ENCODE measurements around the gene S100A14. TPM values are rescaled to one million over a fixed set of nuclear protein-coding genes. Genes with fewer than 3 reads are reported as not detected.
A peak's percentile ranks its signal among the peaks of the same experiment; 100 is the strongest.

S100A14 gene
- total and polyA plus RNA-seq, 9 of the 15 experiments (the other 6 are each of a cell fraction or from before 2014, with no cell fraction given): 0.10 to 0.64 (median 0.24) TPM; not detected in 3

DNA sequence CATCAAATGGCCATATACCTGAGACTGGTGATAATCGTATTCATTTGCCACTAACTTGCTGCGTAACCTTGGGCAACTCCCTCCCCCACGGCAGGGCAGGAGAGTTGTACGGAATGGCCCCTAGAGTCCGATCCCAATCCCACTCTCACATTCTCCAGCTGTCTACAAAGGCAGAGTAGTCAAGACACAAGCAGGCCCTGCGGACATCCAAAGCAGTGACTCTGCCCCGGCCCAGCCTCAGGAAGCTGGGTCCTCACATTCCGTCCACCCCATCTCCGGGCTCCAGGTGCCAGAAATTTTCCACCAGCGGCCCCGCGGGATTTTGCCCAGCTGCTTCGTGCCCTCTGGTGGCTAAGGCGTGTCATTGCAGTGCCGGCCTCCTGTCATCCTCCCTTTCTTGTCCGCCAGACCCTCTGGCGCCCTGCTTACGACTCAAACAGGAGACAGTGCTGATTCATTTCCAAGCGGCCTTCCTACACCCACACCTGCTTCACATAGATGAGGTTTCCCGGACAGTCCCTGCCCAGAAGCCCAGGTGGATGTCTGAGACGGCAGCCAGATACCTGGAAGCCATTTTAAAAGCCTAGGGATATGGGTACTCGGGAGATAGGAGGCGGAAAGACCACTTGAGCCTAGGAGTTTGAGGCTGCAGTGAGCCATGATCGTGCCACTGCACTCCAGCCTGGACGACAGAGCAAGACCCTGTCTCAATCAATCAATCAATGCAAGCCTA lies 47.6 kb downstream of the S100A14 start (continued):
- TF ChIP-seq GATAD2A (IDR thresholded peaks at IDR 0.05) (no peak), DPF2 (IDR thresholded peaks at IDR 0.05) (peak; percentile 34), BCL6 (CRISPR knock-in tag; IDR thresholded peaks at IDR 0.05) (no peak), SMARCE1 (IDR thresholded peaks at IDR 0.05) (0 out of 2 replicates have a peak, but pooled peaks have one; percentile 18), ATF1 (CRISPR knock-in tag; IDR thresholded peaks at IDR 0.05) (0 out of 2 replicates have a peak, but pooled peaks have one; percentile 25), ATF1 (tag; IDR thresholded peaks at IDR 0.05) (peak; percentile 53), ZBTB8A (IDR thresholded peaks at IDR 0.05; ENCODE audit: partially characterized antibody) (no peak), BHLHE40 (IDR thresholded peaks at IDR 0.05; ENCODE audit: low read length) (peak; percentile 27; the same call in 1 of the 2 replicates), RBFOX2 (IDR thresholded peaks at IDR 0.05; ENCODE audit: low read depth, low read length) (peak; percentile 57), MYC (IDR thresholded peaks at IDR 0.05; ENCODE audit: low read depth, low read length) (peak; percentile 73), MYC (CRISPR knock-in tag; IDR thresholded peaks at IDR 0.05; ENCODE audit: borderline replicate concordance, low read depth) (no peak)
- TF ChIP-seq, protein P1, sequence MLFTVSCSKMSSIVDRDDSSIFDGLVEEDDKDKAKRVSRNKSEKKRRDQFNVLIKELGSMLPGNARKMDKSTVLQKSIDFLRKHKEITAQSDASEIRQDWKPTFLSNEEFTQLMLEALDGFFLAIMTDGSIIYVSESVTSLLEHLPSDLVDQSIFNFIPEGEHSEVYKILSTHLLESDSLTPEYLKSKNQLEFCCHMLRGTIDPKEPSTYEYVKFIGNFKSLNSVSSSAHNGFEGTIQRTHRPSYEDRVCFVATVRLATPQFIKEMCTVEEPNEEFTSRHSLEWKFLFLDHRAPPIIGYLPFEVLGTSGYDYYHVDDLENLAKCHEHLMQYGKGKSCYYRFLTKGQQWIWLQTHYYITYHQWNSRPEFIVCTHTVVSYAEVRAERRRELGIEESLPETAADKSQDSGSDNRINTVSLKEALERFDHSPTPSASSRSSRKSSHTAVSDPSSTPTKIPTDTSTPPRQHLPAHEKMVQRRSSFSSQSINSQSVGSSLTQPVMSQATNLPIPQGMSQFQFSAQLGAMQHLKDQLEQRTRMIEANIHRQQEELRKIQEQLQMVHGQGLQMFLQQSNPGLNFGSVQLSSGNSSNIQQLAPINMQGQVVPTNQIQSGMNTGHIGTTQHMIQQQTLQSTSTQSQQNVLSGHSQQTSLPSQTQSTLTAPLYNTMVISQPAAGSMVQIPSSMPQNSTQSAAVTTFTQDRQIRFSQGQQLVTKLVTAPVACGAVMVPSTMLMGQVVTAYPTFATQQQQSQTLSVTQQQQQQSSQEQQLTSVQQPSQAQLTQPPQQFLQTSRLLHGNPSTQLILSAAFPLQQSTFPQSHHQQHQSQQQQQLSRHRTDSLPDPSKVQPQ (CRISPR knock-in tag; IDR thresholded peaks at IDR 0.05; ENCODE audit: borderline replicate concordance): no peak
- TF ChIP-seq, protein P2, sequence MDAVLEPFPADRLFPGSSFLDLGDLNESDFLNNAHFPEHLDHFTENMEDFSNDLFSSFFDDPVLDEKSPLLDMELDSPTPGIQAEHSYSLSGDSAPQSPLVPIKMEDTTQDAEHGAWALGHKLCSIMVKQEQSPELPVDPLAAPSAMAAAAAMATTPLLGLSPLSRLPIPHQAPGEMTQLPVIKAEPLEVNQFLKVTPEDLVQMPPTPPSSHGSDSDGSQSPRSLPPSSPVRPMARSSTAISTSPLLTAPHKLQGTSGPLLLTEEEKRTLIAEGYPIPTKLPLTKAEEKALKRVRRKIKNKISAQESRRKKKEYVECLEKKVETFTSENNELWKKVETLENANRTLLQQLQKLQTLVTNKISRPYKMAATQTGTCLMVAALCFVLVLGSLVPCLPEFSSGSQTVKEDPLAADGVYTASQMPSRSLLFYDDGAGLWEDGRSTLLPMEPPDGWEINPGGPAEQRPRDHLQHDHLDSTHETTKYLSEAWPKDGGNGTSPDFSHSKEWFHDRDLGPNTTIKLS (IDR thresholded peaks at IDR 0.05; ENCODE audit: borderline replicate concordance, low read depth): 0 out of 2 replicates have a peak, but pooled peaks have one; percentile 30
- TF ChIP-seq, protein P3, sequence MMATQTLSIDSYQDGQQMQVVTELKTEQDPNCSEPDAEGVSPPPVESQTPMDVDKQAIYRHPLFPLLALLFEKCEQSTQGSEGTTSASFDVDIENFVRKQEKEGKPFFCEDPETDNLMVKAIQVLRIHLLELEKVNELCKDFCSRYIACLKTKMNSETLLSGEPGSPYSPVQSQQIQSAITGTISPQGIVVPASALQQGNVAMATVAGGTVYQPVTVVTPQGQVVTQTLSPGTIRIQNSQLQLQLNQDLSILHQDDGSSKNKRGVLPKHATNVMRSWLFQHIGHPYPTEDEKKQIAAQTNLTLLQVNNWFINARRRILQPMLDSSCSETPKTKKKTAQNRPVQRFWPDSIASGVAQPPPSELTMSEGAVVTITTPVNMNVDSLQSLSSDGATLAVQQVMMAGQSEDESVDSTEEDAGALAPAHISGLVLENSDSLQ (IDR thresholded peaks at IDR 0.05): peak; percentile 63
- TF ChIP-seq, protein P4, sequence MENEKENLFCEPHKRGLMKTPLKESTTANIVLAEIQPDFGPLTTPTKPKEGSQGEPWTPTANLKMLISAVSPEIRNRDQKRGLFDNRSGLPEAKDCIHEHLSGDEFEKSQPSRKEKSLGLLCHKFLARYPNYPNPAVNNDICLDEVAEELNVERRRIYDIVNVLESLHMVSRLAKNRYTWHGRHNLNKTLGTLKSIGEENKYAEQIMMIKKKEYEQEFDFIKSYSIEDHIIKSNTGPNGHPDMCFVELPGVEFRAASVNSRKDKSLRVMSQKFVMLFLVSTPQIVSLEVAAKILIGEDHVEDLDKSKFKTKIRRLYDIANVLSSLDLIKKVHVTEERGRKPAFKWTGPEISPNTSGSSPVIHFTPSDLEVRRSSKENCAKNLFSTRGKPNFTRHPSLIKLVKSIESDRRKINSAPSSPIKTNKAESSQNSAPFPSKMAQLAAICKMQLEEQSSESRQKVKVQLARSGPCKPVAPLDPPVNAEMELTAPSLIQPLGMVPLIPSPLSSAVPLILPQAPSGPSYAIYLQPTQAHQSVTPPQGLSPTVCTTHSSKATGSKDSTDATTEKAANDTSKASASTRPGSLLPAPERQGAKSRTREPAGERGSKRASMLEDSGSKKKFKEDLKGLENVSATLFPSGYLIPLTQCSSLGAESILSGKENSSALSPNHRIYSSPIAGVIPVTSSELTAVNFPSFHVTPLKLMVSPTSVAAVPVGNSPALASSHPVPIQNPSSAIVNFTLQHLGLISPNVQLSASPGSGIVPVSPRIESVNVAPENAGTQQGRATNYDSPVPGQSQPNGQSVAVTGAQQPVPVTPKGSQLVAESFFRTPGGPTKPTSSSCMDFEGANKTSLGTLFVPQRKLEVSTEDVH (IDR thresholded peaks at IDR 0.05; ENCODE audit: low read depth, partially characterized antibody): peak; percentile 29
- TF ChIP-seq, protein P5, sequence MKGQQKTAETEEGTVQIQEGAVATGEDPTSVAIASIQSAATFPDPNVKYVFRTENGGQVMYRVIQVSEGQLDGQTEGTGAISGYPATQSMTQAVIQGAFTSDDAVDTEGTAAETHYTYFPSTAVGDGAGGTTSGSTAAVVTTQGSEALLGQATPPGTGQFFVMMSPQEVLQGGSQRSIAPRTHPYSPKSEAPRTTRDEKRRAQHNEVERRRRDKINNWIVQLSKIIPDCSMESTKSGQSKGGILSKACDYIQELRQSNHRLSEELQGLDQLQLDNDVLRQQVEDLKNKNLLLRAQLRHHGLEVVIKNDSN (CRISPR knock-in tag; IDR thresholded peaks at IDR 0.05): no peak
- TF ChIP-seq, protein P6, sequence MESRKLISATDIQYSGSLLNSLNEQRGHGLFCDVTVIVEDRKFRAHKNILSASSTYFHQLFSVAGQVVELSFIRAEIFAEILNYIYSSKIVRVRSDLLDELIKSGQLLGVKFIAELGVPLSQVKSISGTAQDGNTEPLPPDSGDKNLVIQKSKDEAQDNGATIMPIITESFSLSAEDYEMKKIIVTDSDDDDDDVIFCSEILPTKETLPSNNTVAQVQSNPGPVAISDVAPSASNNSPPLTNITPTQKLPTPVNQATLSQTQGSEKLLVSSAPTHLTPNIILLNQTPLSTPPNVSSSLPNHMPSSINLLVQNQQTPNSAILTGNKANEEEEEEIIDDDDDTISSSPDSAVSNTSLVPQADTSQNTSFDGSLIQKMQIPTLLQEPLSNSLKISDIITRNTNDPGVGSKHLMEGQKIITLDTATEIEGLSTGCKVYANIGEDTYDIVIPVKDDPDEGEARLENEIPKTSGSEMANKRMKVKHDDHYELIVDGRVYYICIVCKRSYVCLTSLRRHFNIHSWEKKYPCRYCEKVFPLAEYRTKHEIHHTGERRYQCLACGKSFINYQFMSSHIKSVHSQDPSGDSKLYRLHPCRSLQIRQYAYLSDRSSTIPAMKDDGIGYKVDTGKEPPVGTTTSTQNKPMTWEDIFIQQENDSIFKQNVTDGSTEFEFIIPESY (CRISPR knock-in tag; IDR thresholded peaks at IDR 0.05): peak; percentile 55; the same call in 1 of the 2 replicates

All from K562 (cell line).